ENCODE data around the gene CARHSP1.

CARHSP1 gene

GRCh38 chr16:8853150-8853549 lies 15.7 kb downstream of the CARHSP1 start:
- H2BK15ac ChIP-seq (ENCODE audit: low read depth, poor library complexity, severe bottlenecking), result no peak overlapping the region
- H3K9ac ChIP-seq (ENCODE audit: low read length), result peak overlapping the region; percentile 30
- H3K36me3 ChIP-seq (ENCODE audit: control insufficient read depth in 1 of 2, insufficient read depth in 2 of 2, low read depth in 1 of 2, low read length in 2 of 2), result peaks cover 85 to 86% of the 10 kb centered on the region in 2 experiments
- H2BK120ac ChIP-seq (ENCODE audit: low read depth, low read length), result no peak overlapping the region
- peak overlapping the region; percentile 5 for H4K91ac ChIP-seq (ENCODE audit: low read length)
- H3K4me3 ChIP-seq (ENCODE audit: insufficient read depth in 1 of 2, low read depth in 1 of 2, low read length in 2 of 2), result no peak overlapping the region
- no peaks in the 10 kb centered on the region for H3K9me3 ChIP-seq (ENCODE audit: control insufficient read depth, low read length)
- no peak for DNase-seq
- H2BK12ac ChIP-seq (ENCODE audit: low read length in 2 of 2), result no peak overlapping the region
- no peak overlapping the region for H2AFZ ChIP-seq (ENCODE audit: low read depth, low read length)
- H2AK5ac ChIP-seq (ENCODE audit: low read length, severe bottlenecking), result no peak overlapping the region
- H2BK5ac ChIP-seq (ENCODE audit: low read depth, low read length, poor library complexity, severe bottlenecking), result no peak overlapping the region
- no peak overlapping the region for H3K18ac ChIP-seq (ENCODE audit: low read depth in 1 of 2, low read length in 2 of 2)
- peaks cover 21% of the 10 kb centered on the region for H3K79me1 ChIP-seq (replicated peaks; ENCODE audit: low read length, poor library complexity, severe bottlenecking)
- WGBS, result 97% methylated on average over 7 of the region's 7 CpGs
- no peaks in the 10 kb centered on the region for H3K27me3 ChIP-seq (ENCODE audit: control insufficient read depth in 1 of 2, insufficient read depth in 1 of 2, low read length in 2 of 2)
- no peak overlapping the region for H4K8ac ChIP-seq (ENCODE audit: low read length)
- peaks cover 38% of the 10 kb centered on the region for H3K4me1 ChIP-seq (ENCODE audit: control insufficient read depth, insufficient read depth, low read depth, low read length)
- no peak overlapping the region for H3K14ac ChIP-seq (ENCODE audit: low read length in 2 of 2)
- H3K4ac ChIP-seq (ENCODE audit: low read depth in 1 of 2, low read length in 2 of 2), result no peak overlapping the region
- H3K23ac ChIP-seq (ENCODE audit: low read length in 2 of 2), result no peak overlapping the region
- H3K27ac ChIP-seq (ENCODE audit: low read length, poor library complexity, severe bottlenecking), result no peak overlapping the region
- no peak overlapping the region for H3K4me2 ChIP-seq (ENCODE audit: low read length, poor library complexity, severe bottlenecking)

DNA sequence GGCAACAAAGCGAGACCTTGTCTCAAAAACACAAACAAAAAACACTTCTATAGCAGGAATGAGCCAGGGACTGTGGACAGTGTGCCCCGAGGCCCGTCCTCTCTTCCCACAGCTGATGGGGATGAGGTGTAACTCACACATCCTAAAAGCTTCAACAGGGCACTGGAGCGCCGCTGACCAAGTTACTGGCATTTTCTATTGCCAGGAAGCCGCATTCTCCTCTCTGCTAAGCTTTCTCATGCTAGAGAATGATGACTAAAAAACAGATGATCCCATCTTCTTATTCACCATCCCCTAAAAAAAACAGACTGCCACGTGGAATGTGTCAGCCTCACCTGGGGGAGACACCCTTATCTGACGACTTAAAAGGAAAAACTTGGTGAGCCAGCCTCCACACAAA lies 16.3 kb downstream of the CARHSP1 start:
- no peak overlapping the region for H3K23ac ChIP-seq (ENCODE audit: low read length in 2 of 2)
- H3K18ac ChIP-seq (ENCODE audit: low read depth in 1 of 2, low read length in 2 of 2), result no peak overlapping the region
- no peak overlapping the region for H4K91ac ChIP-seq (ENCODE audit: low read length)
- no peak overlapping the region for H2AK5ac ChIP-seq (ENCODE audit: low read length, severe bottlenecking)
- H3K27me3 ChIP-seq (ENCODE audit: control insufficient read depth in 1 of 2, insufficient read depth in 1 of 2, low read length in 2 of 2), result no peaks in the 10 kb centered on the region
- H2BK15ac ChIP-seq (ENCODE audit: low read depth, poor library complexity, severe bottlenecking), result no peak overlapping the region
- peaks cover 19% of the 10 kb centered on the region for H3K79me1 ChIP-seq (replicated peaks; ENCODE audit: low read length, poor library complexity, severe bottlenecking)
- H3K4ac ChIP-seq (ENCODE audit: low read depth in 1 of 2, low read length in 2 of 2), result no peak overlapping the region
- H3K36me3 ChIP-seq (ENCODE audit: control insufficient read depth in 1 of 2, insufficient read depth in 2 of 2, low read depth in 1 of 2, low read length in 2 of 2), result peaks cover 86 to 88% of the 10 kb centered on the region in 2 experiments
- H3K9me3 ChIP-seq (ENCODE audit: control insufficient read depth, low read length), result no peaks in the 10 kb centered on the region
- H3K14ac ChIP-seq (ENCODE audit: low read length in 2 of 2), result no peak overlapping the region
- WGBS, result 86% methylated on average over 8 of the region's 8 CpGs
- H4K8ac ChIP-seq (ENCODE audit: low read length), result no peak overlapping the region
- H3K4me3 ChIP-seq (ENCODE audit: insufficient read depth in 1 of 2, low read depth in 1 of 2, low read length in 2 of 2), result no peak overlapping the region
- H2BK5ac ChIP-seq (ENCODE audit: low read depth, low read length, poor library complexity, severe bottlenecking), result no peak overlapping the region
- no peak overlapping the region for H2AFZ ChIP-seq (ENCODE audit: low read depth, low read length)
- no peak for DNase-seq
- H2BK120ac ChIP-seq (ENCODE audit: low read depth, low read length), result no peak overlapping the region
- H3K9ac ChIP-seq (ENCODE audit: low read length), result peak overlapping the region; percentile 40
- H3K4me1 ChIP-seq (ENCODE audit: control insufficient read depth, insufficient read depth, low read depth, low read length), result peaks cover 36% of the 10 kb centered on the region
- H2BK12ac ChIP-seq (ENCODE audit: low read length in 2 of 2), result no peak overlapping the region
- no peak overlapping the region for H3K27ac ChIP-seq (ENCODE audit: low read length, poor library complexity, severe bottlenecking)
- no peak overlapping the region for H3K4me2 ChIP-seq (ENCODE audit: low read length, poor library complexity, severe bottlenecking)

GRCh38 chr16:8851761-8852403 lies 16.9 kb downstream of the CARHSP1 start:
- H2BK15ac ChIP-seq (ENCODE audit: low read depth, poor library complexity, severe bottlenecking), result no peak overlapping the region
- no peak overlapping the region for H3K14ac ChIP-seq (ENCODE audit: low read length in 2 of 2)
- no peak overlapping the region for H4K8ac ChIP-seq (ENCODE audit: low read length)
- H3K4ac ChIP-seq (ENCODE audit: low read depth in 1 of 2, low read length in 2 of 2), result no peak overlapping the region
- H4K91ac ChIP-seq (ENCODE audit: low read length), result peak overlapping the region; percentile 36
- peak overlapping the region; percentile 40 for H3K9ac ChIP-seq (ENCODE audit: low read length)
- peaks cover 34% of the 10 kb centered on the region for H3K4me1 ChIP-seq (ENCODE audit: control insufficient read depth, insufficient read depth, low read depth, low read length)
- peaks cover 89 to 93% of the 10 kb centered on the region in 2 experiments for H3K36me3 ChIP-seq (ENCODE audit: control insufficient read depth in 1 of 2, insufficient read depth in 2 of 2, low read depth in 1 of 2, low read length in 2 of 2)
- H2BK5ac ChIP-seq (ENCODE audit: low read depth, low read length, poor library complexity, severe bottlenecking), result no peak overlapping the region
- H3K4me2 ChIP-seq (ENCODE audit: low read length, poor library complexity, severe bottlenecking), result no peak overlapping the region
- no peak overlapping the region for H2AFZ ChIP-seq (ENCODE audit: low read depth, low read length)
- H2BK12ac ChIP-seq (ENCODE audit: low read length in 2 of 2), result no peak overlapping the region
- no peak overlapping the region for H3K27ac ChIP-seq (ENCODE audit: low read length, poor library complexity, severe bottlenecking)
- no peak overlapping the region for H3K23ac ChIP-seq (ENCODE audit: low read length in 2 of 2)
- peak overlapping the region; percentile 34 for H2AK5ac ChIP-seq (ENCODE audit: low read length, severe bottlenecking)
- H3K18ac ChIP-seq (ENCODE audit: low read depth in 1 of 2, low read length in 2 of 2), result no peak overlapping the region
- no peaks in the 10 kb centered on the region for H3K27me3 ChIP-seq (ENCODE audit: control insufficient read depth in 1 of 2, insufficient read depth in 1 of 2, low read length in 2 of 2)
- peaks cover 18% of the 10 kb centered on the region for H3K79me1 ChIP-seq (replicated peaks; ENCODE audit: low read length, poor library complexity, severe bottlenecking)
- WGBS, result 95% methylated on average over 7 of the region's 8 CpGs
- no peak overlapping the region for H2BK120ac ChIP-seq (ENCODE audit: low read depth, low read length)
- no peaks in the 10 kb centered on the region for H3K9me3 ChIP-seq (ENCODE audit: control insufficient read depth, low read length)
- no peak overlapping the region for H3K4me3 ChIP-seq (ENCODE audit: insufficient read depth in 1 of 2, low read depth in 1 of 2, low read length in 2 of 2)
- DNase-seq, result no peak

DNA sequence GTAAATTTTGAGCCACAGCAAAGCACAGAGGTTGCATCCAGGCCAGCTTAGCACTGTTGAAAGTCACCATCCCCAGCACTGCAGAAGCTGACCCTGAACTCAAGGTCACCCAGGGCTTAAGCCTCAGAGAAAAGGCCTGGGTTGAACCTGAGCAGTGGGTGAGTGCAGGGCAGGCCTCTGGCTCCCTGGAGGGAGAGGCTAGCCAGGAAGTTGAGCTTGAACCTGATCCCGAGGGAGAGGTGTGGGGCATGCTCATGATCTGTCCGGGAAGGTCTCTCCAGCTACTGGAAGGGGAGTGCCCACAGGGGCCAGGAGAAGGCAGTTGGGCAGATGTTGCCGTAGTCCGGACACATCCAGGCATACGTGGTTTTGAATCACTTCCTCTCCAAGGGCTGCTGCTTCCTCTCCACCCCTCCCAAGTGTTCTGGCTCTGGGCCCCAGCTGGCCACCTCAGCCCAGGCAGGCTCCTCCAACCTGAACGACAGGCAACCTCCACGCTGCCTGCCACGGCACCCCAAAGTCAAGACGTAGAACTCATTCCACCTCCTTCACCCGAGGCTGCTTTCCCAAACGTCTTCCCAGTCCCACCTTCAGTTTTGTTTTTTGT lies 18.4 kb downstream of the CARHSP1 start:
- peak overlapping the region; percentile 25 to 81 for H3K18ac ChIP-seq (ENCODE audit: low read depth in 1 of 2, low read length in 2 of 2)
- H3K4ac ChIP-seq (ENCODE audit: low read depth in 1 of 2, low read length in 2 of 2), result peak overlapping the region in 1 of 2 experiments; percentile 9
- H3K14ac ChIP-seq (ENCODE audit: low read length in 2 of 2), result peak overlapping the region in 1 of 2 experiments; percentile 6
- H3K23ac ChIP-seq (ENCODE audit: low read length in 2 of 2), result no peak overlapping the region
- H4K91ac ChIP-seq (ENCODE audit: low read length), result peak overlapping the region; percentile 30
- peak overlapping the region; percentile 1 for H2AK5ac ChIP-seq (ENCODE audit: low read length, severe bottlenecking)
- 13% methylated on average over 7 of the region's 11 CpGs for WGBS
- no peak overlapping the region for H2BK5ac ChIP-seq (ENCODE audit: low read depth, low read length, poor library complexity, severe bottlenecking)
- peaks cover 87 to 89% of the 10 kb centered on the region in 2 experiments for H3K36me3 ChIP-seq (ENCODE audit: control insufficient read depth in 1 of 2, insufficient read depth in 2 of 2, low read depth in 1 of 2, low read length in 2 of 2)
- H3K9ac ChIP-seq (ENCODE audit: low read length), result peak overlapping the region; percentile 48
- H2AFZ ChIP-seq (ENCODE audit: low read depth, low read length), result no peak overlapping the region
- H4K8ac ChIP-seq (ENCODE audit: low read length), result peak overlapping the region; percentile 33
- H3K4me2 ChIP-seq (ENCODE audit: low read length, poor library complexity, severe bottlenecking), result no peak overlapping the region
- H2BK15ac ChIP-seq (ENCODE audit: low read depth, poor library complexity, severe bottlenecking), result no peak overlapping the region
- peak; percentile 89 for DNase-seq
- H3K4me1 ChIP-seq (ENCODE audit: control insufficient read depth, insufficient read depth, low read depth, low read length), result peaks cover 35% of the 10 kb centered on the region
- H3K79me1 ChIP-seq (replicated peaks; ENCODE audit: low read length, poor library complexity, severe bottlenecking), result peaks cover 17% of the 10 kb centered on the region
- no peak overlapping the region for H3K4me3 ChIP-seq (ENCODE audit: insufficient read depth in 1 of 2, low read depth in 1 of 2, low read length in 2 of 2)
- H2BK12ac ChIP-seq (ENCODE audit: low read length in 2 of 2), result no peak overlapping the region
- H2BK120ac ChIP-seq (ENCODE audit: low read depth, low read length), result no peak overlapping the region
- H3K27me3 ChIP-seq (ENCODE audit: control insufficient read depth in 1 of 2, insufficient read depth in 1 of 2, low read length in 2 of 2), result no peaks in the 10 kb centered on the region
- peak overlapping the region; percentile 72 for H3K27ac ChIP-seq (ENCODE audit: low read length, poor library complexity, severe bottlenecking)
- H3K9me3 ChIP-seq (ENCODE audit: control insufficient read depth, low read length), result no peaks in the 10 kb centered on the region

Data from mesenchymal stem cell (in vitro differentiated cells and primary cell).